ENCODE data around the gene SPDYE1.

DNA sequence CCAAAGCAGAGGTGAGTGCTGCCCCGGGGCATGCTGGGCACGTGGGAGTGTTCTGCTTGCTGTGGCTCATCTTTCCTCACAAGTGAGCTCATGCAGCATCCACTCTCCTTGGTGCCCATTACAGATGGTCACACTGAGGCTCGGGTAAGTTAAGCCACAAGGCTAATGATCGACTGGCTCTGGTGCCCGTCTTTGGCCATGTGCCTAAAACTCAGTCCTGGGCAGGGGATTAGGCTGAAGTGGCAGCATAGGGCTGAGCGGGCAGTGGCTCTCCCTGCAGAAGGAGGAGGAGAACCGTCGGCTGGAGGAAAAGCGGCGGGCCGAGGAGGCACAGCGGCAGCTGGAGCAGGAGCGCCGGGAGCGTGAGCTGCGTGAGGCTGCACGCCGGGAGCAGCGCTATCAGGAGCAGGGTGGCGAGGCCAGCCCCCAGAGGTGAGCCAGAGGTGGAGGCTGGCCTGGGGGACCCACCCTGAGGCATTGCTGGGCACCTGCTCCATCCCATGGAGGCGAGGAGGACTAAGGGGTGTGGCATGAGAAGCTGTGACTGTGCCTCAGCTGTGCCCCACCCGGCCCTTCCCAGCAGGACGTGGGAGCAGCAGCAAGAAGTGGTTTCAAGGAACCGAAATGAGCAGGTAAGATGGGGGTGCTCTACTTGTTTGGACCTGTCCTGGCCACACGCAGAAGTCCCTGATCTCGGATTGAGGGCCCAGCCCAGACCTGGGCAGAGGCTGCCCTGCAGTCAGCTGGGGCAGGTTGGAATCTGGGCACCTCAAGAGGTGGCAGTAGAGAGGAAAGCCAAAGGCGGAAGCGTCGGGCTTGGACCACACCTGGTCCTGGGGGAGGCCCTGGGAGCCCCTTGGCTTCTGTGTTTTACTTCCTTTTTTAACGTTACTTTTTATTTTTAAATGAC lies 60.4 kb downstream of the SPDYE1 start:
- TF ChIP-seq CTCF (conservative IDR thresholded peaks at IDR 0.05 in 1 of 2, IDR thresholded peaks at IDR 0.05 in 1 of 2; ENCODE audit: low read depth in 1 of 2, low read length in 2 of 2) (no peak), EZH2 (IDR thresholded peaks at IDR 0.05; ENCODE audit: low read length, missing control alignments) (no peak)

All from fibroblast of lung (primary cell).